ENCODE data around the gene NHEJ1.

GRCh38 chr2:219173176-219173575 lies 12.6 kb upstream of the NHEJ1 start:
- no peak for TF ChIP-seq CTCF (IDR thresholded peaks at IDR 0.05; ENCODE audit: low read length)
- no peak for TF ChIP-seq EZH2 (optimal IDR thresholded peaks at IDR 0.05; ENCODE audit: low read depth, low read length)
